Stimulated activated naive CD8-positive, alpha-beta T cell treated with anti-CD3 and anti-CD28 coated beads, Interleukin-15, Interleukin-2, amounts not matched to agents 100 U/mL and 50 U/mL, for 24 hours (primary cell): ENCODE results near the gene ASTN1.
"Not testable (repeated sequence)": the region's sequence is repeated elsewhere in the genome, so short reads cannot be mapped to it uniquely, and the experiment has no call there.

Experiments
- ATAC-seq: fragments of 150-1000 bp; cut with Tn5 transposase; one replicate; pipeline ENCODE4 v1.10.0; 2021
- DNase-seq: peaks from one replicate; pipeline ENCODE4 v3.0.0; 2021

The ASTN1 gene

DNA sequence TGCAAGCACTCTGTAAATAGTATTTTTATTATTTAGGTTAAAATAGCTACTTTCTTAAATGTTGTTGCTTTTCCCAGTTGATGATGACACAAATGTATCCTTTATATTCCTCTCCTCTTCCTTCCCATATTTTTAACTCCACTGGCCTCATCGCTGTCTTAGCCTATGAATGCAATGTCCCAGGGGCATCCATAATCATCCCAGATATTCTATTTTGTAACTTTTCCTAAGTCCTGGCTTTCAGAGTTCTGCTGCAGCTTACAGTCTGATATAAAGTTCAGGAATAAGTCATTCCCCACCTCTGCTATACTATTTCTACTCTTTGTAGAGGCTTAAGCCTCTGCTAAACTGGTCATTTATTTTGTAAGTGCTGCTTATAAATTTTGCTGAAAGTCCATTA lies 58.3 kb downstream of the ASTN1 start:
- DNase-seq (no peak), ATAC-seq (no peak)

DNA sequence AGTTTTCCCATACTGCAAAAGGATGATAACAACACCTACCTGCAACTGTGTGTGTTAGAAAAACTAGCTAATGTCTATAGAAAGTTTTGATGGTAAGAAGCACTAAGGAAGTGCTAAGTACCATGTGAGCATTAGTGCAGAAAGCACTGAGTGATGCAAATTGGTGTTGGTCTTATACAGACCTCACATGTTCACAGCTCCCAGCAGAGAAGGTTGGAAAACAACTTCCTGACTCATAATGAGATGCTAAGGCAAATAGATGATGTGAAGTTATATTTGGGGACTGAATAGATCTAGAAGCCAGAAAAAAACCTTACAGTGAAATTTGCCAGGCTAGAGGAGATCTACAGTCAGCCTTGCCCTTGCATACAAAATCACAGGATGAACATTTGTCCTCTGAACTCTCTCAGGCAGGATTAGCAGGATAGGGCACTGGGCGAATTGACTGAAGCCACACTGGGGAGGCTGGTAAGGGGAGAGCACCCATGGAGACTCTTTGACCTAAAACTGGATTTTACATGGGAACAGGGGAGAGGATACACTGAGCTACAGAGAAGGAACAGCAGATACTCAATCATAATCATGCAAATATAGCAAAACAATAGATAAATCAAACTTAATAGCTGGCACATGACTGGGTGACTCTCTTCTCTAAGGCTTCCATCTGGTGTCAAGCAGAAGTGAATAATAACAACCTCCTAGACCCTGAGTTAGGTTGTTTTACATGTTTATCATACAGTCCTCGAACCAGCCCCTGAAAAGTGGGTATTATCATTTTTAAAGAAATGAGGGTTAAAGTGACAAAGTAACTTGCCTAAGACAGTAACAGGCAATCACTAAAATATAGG lies 61.3 kb downstream of the ASTN1 start:
- DNase-seq (no peak), ATAC-seq (no peak)

DNA sequence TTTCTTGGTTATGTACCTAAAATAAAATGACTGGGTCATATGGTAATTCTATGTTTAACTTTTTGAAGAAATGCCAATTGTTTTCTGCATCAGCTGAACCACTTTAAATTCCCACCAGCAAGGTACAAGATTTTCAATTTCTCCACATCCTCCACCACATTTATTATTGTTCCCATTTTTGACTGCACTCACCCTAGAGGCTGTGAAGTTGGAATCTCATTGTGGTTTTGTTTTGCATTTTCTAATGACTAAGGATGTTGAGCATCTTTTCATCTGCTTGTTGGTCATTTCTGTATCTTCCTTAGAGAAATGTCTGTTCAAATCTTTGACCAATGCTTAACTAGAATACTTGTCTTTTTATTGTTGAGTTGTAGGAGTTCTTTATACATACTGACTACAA lies 72.5 kb downstream of the ASTN1 start:
- ATAC-seq: no peak
- no peak for DNase-seq

DNA sequence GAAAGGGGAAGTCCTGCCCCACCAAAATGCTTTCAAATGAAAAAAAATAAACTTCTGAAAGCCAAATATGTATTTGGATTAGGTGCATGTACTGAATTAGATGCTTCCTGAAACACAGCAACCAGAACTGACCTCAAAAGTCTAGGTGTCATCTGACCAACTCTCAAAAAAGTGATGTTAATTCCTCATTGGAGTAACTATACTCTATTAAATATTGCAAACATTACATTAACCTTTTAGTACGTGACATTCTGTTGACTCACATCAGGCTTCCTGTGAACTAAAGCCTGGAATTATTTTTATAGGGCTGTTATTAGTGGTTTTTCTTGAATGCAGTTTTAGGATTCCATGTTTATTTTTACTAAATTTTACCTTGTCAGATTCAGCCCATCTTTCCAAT lies 73.5 kb downstream of the ASTN1 start:
- ATAC-seq: no peak
- DNase-seq: no peak

DNA sequence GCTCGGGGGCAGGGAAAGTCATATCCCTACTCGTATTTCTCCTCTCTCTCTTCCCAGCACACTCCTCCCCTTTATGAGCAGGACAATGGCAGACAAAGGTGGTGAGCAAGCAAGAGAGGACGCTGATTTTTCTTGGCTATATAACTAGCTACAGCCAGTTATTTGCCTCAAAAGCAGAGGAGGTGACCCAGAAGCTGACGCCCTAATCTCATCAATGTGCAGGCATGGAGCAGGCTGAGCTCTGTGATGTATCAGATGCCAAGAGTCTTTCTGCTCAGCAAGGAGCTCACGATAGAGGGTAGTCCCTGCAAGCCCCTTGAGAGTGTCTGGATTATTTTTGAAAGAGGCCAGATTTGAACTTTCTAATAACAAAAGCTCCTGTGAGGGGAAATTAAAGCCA lies 75.5 kb downstream of the ASTN1 start:
- ATAC-seq (no peak), DNase-seq (no peak)

DNA sequence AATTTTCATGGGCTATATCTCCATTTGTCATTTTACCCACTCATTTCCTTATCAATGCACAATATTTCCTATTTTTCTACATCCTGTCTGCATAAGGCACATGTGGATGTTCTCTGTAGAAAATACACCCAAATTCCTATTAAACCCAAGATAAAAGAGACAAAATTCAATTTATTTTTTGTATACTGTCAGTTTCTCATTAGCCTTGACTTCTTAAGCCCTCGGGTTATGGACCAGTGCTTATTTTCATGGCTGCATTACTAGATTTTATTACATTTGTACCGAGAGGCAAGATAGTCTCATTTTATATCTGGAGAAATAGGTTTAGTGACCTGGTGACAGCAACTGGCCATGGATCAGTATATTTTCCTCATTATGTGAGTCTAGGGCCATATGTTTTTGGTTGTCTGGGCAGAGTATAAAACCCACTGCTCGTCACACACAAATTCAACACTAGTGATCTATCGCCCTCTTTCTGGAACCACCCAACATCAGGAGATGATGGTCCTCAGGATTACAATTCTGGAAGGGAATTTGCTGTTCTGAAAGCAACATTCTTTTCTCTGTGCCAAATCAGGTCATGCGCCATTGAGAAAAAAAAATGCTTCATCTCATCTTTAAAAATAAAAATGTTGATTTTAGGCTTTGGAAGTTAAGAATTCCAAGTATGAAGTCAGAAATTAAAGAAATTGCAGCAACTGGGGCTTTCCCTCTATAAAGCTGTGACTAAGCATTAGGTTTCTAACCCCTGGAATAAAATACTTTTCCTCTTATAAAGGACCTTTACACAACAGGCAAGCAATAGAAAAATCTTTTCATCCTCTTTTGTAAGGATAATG lies 81.4 kb downstream of the ASTN1 start:
- no peak for ATAC-seq
- no peak for DNase-seq

DNA sequence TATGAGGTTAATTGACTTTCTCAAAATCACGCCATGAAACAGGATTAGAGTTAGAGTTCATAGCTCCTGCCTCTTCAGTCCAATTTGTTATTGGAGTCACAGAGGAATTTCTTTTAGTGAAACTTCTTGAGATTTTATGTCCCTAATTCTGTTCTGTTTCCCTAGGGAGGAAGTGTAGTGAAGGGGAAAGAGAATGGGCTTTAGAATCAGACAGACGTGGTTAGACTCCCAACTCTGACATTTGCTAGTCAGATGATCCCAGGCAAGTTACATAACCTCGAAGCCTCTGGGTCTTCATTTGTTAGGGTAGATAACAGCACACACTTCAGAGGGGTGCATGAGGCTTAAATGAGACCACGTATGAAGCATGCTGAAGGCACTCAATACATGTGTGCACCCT lies 83.9 kb downstream of the ASTN1 start:
- ATAC-seq (no peak), DNase-seq (no peak)

DNA sequence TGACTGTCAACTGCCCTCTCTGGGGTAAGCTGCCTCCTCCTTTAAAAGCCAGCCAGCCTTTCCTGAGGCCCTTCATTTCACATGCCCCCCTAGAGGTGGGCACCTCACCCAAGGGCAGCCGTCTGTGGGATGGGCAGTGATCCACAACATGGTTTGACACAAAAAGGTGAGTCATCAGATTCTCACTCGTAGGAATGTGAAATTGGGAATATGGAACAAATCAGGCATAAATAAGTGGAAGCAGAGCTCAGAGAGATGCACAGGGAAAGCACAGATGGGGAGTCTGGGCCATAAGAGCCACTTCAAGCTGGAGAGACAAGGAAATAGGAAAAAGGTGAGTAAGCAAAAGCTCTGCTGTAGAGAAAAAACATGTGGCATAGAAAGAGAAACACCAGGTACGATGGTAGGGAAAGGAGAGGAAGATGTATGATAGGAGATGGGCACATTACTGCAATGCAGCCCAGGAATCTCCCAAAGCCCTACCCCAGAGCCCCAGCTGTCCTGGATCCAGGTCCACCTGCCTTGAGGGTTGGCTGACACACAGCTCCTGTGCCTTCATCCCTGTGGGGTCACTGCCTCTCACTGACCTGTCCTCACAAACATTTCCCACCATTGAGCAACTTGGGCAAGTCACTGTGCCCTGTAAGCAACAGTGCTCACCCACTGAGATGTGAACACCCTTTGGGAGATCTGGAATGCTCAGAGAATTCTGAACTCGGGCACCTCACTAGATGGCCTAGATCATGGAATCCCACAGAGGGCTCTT lies 86.6 kb downstream of the ASTN1 start:
- DNase-seq (no peak), ATAC-seq (no peak)

DNA sequence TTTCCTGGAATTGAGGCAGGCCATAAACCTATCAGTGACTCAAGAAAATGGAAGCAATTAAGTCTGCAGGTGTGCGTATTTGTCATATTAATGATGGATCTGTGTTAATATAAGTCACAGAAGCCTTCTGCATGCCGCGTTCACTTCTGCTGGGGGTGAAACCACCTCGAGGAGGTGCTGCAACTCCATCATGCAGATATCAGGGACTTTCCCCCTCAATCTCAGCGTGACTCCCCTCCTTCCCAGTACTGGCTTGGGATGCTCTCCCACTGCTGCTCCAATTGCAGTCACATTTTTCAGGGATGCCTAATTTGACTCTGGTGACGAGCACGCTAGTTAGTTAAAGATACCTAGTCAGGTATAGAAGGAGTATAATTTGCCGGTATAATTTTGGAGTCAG lies 87.5 kb downstream of the ASTN1 start:
- DNase-seq: no peak
- ATAC-seq: no peak

DNA sequence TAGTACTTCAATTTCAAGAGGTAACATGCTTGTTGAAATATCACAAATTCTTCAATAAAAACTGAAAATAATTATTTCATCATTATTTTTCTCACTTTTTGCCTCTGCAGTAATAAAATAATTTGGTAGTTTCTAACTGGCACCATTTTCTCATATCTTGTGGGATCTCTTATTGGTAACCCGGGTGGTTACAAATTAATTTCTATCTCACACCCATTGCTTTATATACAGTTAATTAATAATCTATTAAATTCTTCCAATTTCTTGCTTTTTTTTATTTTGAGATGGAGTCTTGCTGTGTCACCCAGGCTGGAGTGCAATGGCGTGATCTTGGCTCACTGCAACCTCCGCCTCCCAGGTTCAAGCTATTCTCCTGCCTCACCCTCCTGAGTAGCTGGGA lies 89.7 kb downstream of the ASTN1 start:
- not testable (repeated sequence) for DNase-seq, ATAC-seq

DNA sequence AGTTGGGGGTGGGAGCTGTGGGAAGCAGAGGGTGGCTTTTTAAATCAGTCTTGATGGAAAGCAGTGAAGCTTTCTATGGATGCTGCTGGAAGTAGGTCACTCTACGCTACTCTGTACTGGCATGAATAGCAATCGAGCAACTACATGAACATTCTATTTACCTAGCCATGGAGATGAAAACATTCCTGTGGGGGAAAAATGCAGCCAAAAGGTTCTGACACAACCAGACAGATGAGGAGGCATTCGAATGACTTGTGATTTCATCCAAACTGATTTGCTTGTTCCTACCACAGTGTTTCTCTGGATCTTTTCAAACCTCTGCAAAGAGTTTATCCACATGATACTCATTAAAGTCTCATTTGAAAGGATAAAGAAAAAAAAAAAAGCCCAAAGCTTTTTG lies 95.0 kb downstream of the ASTN1 start:
- no peak for ATAC-seq

DNA sequence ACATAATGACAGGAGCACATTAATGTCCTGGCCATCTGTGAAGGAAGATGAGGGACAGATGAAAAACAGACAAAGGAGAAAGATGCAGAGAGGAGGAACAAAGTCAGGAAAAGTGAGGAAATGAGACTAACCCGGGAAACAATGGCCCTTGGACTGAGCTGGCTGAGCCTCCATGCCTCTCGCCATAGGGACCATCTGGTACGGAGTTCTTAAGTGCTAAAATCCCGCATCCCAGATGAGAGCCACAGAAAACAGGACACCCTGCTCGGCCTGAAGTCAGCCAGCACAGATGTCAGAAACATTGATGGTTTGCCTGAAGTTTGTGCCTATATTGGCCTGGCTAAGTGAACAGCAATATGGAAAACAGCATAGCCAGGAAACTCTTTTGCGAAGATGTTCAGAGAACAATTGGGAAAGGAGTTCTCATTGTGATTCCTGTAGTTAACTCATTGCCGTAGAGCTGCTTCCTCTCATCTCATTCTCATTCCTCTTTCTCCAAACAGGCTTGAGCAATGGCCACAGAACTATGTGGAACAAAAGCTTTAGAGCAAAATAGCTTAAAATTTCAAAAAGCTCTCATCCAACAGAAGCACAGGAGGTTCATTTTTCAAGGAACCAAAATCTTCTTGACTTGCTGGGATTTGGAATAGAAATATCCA lies 96.6 kb downstream of the ASTN1 start:
- DNase-seq (no peak), ATAC-seq (no peak)

More for the DNA sequence above, 95.0 kb downstream of the ASTN1 start:
- no peak for DNase-seq

DNA sequence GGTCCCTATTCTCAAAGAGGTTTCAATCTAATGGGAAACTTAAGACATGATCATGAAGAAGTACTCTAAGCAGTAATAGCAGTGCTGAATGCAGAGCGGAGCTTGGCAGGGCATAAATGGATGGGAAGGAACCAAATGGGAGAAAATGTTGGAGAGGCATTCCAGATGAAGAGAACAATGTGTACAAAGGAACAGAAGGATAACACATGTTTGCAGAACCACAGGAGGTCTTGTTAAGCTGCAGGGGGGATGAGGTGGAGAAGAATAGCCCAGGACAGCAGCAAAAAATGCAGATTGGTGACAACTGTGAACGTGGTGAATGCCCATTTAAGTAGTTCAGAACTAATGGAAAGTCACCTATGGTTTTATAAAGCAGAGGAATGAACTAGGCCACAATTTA lies 99.1 kb downstream of the ASTN1 start:
- no peak for DNase-seq
- ATAC-seq: no peak

DNA sequence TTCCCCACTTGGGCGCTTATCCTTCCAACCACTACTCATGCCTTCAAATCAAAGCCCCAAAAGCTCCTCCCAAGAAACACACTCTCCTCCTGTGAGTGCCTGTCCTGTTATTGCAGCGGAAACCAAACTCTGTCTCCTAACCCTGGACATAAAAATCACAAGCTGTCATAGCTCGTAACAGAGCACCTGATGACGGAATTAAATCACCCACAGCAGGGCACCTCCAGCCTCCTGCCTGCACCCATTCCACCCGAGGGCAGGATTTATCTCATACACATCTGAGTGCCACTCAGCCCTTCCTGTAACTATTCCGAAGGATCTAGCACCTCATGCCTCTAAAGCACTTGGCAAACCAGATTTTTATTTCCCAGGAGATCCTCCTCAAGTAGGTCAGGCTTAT lies 100.9 kb downstream of the ASTN1 start:
- ATAC-seq (no peak), DNase-seq (no peak)

DNA sequence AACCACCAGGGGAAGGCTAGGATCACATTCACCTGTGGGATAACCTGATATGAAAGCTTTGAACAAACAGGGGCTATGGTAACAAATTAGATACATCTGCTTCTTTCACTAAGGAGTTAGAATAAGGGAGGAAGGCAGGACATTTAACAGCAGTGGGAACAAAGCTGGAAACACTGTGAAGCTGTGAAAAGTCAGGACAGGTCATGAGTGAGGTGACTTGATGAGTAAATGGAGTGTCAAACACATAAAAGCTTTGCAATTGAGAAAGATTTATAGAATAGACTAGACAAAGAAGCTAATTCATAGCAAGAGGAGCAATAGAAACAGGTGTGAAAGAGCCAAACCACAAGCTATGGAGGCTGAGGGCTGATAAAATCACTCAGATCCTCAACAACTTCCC lies 110.0 kb downstream of the ASTN1 start:
- DNase-seq (no peak), ATAC-seq (no peak)

DNA sequence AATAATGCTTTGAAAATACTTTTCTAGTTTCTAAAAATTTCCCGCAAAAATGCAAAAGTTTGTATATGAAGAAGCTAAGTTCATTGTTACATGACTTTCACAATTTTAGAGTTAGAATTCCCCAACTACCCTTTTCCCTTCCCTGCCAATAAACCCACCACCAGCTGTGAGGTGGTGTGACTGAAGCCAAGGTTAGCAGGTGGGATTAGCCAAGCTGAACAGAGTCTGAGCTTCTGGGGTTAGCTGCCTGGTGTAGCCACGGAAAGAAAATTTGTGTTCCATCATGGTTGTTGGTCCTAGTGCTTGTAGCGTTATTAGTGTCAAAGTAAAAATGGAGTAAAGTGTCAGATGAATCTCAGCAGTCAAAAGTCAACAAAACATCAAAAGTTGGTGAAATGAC lies 110.9 kb downstream of the ASTN1 start:
- ATAC-seq (no peak), DNase-seq (no peak)

DNA sequence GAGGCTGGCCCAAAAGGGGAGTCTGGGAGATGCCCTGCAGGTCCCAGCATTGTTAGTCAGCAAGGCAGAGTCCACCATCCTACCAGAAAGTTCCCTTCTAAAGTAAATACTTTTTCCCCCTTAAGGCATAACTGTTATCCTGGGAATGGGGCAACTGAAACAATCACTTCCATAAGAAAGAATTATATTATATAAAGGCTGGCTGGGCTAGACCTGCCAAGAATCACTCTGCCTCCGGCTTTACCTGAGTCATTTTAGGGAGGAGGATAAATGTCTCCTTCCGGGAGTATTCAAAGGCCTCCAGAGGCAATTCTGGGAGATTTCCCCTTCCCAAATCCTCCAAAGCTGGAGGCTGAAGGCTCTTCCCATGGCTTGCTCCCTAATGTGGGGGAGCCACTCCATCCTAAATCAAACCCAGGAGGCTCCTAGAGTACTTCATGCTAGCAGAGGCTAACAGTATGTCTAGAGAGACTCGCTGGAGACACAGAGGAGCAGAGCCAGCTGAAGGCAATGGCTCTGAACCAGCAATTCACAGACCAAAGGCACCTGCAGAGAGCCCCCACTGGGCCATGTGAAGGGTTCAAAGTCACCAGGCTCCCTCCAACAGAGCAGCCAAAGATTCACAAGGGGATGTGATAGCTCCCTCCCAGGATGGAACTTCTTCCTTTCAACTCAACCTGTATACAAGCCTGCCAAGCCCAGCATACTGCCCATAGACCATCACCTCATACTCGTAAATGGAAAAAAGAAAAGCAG lies 116.0 kb downstream of the ASTN1 start:
- ATAC-seq: no peak

DNA sequence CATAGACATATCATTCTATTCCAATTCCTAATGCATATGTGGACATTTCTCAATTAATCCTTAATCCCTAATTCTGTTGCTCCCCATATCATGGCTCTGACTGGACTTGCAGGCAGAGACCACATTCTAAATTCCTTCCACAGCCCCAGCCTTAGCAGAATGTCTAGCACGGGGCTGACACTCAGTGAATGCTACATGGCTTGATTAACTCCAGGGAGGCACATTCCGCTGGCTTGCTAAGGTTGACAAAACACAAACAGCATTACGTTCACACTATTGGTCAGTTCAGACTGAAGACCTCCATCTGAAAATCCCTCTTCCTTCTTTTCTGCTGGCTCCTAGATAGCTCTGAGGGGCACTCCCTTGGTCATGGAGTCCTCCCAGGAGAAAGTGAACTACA lies 119.4 kb downstream of the ASTN1 start:
- no peak for ATAC-seq
- no peak for DNase-seq

More for the DNA sequence above, 116.0 kb downstream of the ASTN1 start:
- no peak for DNase-seq

DNA sequence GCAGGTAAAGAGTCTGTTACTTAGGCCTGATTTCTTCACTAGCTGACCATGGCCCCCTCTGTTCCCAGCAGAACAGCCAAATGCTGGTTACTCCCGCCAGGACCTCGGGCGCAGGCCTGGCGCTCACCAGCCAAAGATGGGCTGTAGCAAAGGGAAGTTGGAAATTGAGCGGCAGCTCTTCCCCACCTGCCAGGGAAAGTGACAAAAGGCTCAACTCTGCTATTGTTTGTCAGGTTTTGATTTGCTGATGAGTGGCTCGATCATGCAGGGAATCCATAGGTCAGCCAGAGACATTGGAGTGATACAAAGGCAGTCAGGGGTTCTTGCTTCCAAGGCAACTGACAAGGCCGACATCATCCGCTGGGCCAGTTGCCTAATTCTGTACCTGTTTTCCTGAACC lies 120.1 kb downstream of the ASTN1 start:
- DNase-seq (no peak), ATAC-seq (no peak)

DNA sequence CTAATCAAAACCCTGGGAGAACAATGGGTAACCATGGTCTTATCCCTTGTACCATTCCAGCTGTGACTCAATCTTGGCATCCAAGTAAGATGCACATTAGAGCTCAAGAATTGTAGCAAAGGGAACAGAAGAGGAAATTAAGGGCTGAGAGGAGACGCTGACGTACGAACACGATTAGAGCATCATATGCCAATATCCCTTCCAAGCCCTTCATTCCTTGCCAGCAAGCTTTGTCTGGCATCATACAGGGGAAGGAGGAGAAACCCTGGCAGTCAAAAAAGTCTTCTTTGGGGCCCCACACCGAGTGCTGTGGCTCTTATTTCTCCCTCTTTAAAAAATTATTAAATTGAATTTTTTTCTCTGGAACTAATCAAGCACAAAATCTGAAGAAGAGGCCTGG lies 120.9 kb downstream of the ASTN1 start:
- ATAC-seq (no peak), DNase-seq (no peak)

DNA sequence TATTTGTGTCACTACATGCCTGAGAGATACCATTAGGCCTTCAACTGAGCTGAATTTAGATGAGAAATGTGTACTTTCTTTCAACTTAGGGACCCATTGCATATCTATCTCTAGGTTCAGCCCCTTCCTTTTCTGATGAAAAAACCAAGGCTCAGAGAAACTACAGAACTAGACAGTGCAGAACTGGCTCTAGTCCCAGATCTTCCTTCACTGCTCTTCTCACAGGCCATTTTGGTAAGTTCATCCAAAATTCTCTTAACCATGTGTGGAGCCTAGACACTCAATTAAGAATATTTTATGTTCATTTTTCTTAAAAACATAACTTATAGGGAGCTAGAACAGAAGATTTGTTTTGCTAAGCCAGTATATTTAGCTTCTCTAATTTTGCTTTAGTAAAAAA lies 128.9 kb downstream of the ASTN1 start:
- DNase-seq (no peak), ATAC-seq (no peak)

DNA sequence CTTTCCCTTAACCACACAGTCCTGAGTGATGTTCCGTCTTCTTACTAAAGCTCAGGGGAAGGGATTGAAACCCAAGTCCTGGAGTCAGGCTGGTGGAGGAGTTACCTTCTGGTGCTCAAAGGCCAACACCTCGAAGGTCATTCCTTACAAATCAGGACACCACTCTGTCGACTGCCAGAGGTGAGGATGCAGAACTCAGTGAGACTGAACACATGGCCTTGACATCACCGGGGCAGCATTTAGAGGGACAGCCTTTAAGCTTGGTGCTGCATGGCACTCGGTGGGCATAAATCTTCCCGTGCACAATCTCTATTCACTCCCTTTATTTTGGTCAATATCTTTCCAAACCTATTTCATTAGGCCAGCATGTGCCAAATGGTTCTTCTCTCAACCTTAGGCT lies 130.9 kb downstream of the ASTN1 start:
- no peak for DNase-seq
- no peak for ATAC-seq
